ENCODE measurements around the gene GRIK4. TPM values are rescaled to one million over a fixed set of nuclear protein-coding genes. Genes with fewer than 3 reads are reported as not detected.

Gene GRIK4
- total and polyA plus RNA-seq, 2 of the 4 experiments (the other 2 are of a cell fraction), result 0.18 to 0.38 TPM

DNA sequence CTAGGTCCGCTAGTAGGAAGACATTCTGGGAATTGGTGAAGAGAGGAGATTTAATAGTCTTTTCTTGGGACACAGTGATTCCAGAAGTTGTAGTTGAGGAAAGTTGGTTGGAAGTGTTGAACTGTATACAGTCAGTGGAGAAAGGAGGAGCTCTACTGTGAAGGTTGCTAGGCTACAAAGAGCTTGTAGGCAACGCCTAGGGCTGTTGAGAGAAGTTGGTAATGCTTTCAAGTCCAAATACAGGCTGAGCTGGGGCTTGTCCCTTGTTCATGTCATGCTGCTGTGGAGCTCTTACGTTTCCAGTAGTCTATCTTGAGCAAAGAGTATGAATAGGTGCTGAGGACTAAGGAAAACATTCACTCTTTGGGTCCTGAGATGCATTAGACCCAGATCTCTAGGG lies 513.4 kb downstream of the GRIK4 start (continued):
- TF ChIP-seq, protein P1, sequence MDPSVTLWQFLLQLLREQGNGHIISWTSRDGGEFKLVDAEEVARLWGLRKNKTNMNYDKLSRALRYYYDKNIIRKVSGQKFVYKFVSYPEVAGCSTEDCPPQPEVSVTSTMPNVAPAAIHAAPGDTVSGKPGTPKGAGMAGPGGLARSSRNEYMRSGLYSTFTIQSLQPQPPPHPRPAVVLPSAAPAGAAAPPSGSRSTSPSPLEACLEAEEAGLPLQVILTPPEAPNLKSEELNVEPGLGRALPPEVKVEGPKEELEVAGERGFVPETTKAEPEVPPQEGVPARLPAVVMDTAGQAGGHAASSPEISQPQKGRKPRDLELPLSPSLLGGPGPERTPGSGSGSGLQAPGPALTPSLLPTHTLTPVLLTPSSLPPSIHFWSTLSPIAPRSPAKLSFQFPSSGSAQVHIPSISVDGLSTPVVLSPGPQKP (IDR thresholded peaks at IDR 0.05; ENCODE audit: borderline replicate concordance, low read depth, low read length), result no peak

DNA sequence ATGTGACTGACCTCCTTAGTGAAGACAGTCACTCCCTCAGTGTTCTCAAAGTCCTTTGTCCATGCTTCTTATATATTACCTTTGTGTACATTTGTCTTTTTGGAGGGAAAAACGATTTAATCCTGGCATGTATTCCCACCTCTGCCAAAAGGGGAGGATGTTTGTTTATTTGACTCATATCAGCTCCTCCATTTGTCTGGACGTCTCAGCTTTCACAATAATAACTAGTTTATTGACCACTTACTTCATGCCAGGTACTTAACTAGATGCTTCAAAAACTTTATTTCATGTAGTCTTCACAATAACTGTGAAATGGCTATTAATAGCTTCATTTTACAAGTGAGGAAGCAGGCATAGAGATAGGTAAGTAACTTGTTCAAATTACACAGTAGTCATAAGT lies 517.6 kb downstream of the GRIK4 start:
- no peaks in the 10 kb centered on the region for H3K36me3 ChIP-seq (ENCODE audit: control insufficient read depth, insufficient read depth, low read length)
- in situ Hi-C loops (cut with MboI; ENCODE audit: low sequenced_read_pairs), result no loop called here
- no peak overlapping the region for H2BK20ac ChIP-seq (ENCODE audit: low read depth, low read length)
- no peaks in the 10 kb centered on the region for H3K9me3 ChIP-seq (ENCODE audit: control insufficient read depth, insufficient read depth, low read length)
- no peak overlapping the region for H3K4me3 ChIP-seq (ENCODE audit: insufficient read depth, low read depth, low read length)
- H2BK5ac ChIP-seq (ENCODE audit: low read depth, low read length, poor library complexity, severe bottlenecking), result no peak overlapping the region
- no peak overlapping the region for H4K91ac ChIP-seq (ENCODE audit: insufficient read depth, low read depth, low read length)
- H3K4me2 ChIP-seq (ENCODE audit: low read depth, low read length), result no peak overlapping the region
- intact Hi-C loops (cut with micrococcal nuclease), result loop anchor here (5.0 kb wide), 2 partner anchors 38 to 78 kb away; no protein-coding TSS in a partner anchor
- no CpG with 5 or more reads among the region's 2 CpGs for WGBS, 2 experiments (ENCODE audit: extremely low coverage in 2 of 2, insufficient read length in 1 of 2)
- ATAC-seq (ENCODE audit: low read depth), result no peak
- H3K4ac ChIP-seq (ENCODE audit: low read depth, low read length), result no peak overlapping the region
- no peak overlapping the region for H3K23ac ChIP-seq (ENCODE audit: low read depth, low read length)
- DNase-seq, result no peak
- H2BK15ac ChIP-seq (ENCODE audit: low read depth, low read length), result no peak overlapping the region
- CTCF ChIA-PET, result interaction anchor here (0.8 kb wide), 1 partner anchor 43 kb away, joined by 3 read pairs; no protein-coding TSS in a partner anchor
- H3K9me1 ChIP-seq (ENCODE audit: insufficient read depth, low read length), result peaks cover 6% of the 10 kb centered on the region
- peaks cover 30 to 43% of the 10 kb centered on the region in 2 experiments for H3K79me1 ChIP-seq (ENCODE audit: low read depth in 1 of 2, low read length in 2 of 2)
- H2BK120ac ChIP-seq (ENCODE audit: low read depth, low read length), result no peak overlapping the region
- no TSS peak for BruUV-seq (replicated peaks)
- H3K27ac ChIP-seq (ENCODE audit: insufficient read depth, low read length), result no peak overlapping the region
- H2AK5ac ChIP-seq (ENCODE audit: low read depth, low read length), result no peak overlapping the region
- H3K27me3 ChIP-seq (ENCODE audit: control insufficient read depth, insufficient read depth, low read length), result no peaks in the 10 kb centered on the region
- H3K56ac ChIP-seq (ENCODE audit: extremely low read depth, insufficient read depth, low read length), result no peak overlapping the region
- dilution Hi-C loops (cut with HindIII; ENCODE audit: low sequenced_read_pairs, unreplicated experiment), result no loop called here
- no peak overlapping the region for H3K14ac ChIP-seq (replicated peaks; ENCODE audit: low read depth, low read length)
- no peak overlapping the region for H3K18ac ChIP-seq (ENCODE audit: low read depth, low read length)
- POLR2A ChIA-PET (ENCODE audit: unreplicated experiment), result no interaction called here
- TF ChIP-seq BHLHE40 (IDR thresholded peaks at IDR 0.05; ENCODE audit: low read depth, low read length) (no peak), FOS (IDR thresholded peaks at IDR 0.05; ENCODE audit: low read depth, low read length) (no peak), MXI1 (IDR thresholded peaks at IDR 0.05; ENCODE audit: borderline replicate concordance, low read depth, low read length) (no peak), NFE2L2 (IDR thresholded peaks at IDR 0.05; ENCODE audit: low read depth, low read length) (no peak), POLR2A (IDR thresholded peaks at IDR 0.05; ENCODE audit: low read depth, low read length) (no peak), MAFK (IDR thresholded peaks at IDR 0.05; ENCODE audit: low read depth, low read length) (no peak), SMC3 (IDR thresholded peaks at IDR 0.05; ENCODE audit: low read depth, low read length) (no peak), RCOR1 (IDR thresholded peaks at IDR 0.05; ENCODE audit: insufficient replicate concordance, low read length) (no peak), RAD21 (IDR thresholded peaks at IDR 0.05; ENCODE audit: low read length) (no peak)
- TF ChIP-seq, protein P1 (IDR thresholded peaks at IDR 0.05; ENCODE audit: borderline replicate concordance, low read depth, low read length), result no peak
- H4K8ac ChIP-seq (ENCODE audit: low read depth in 2 of 2, low read length in 2 of 2), result no peak overlapping the region
- H2AK9ac ChIP-seq (replicated peaks; ENCODE audit: low read depth, low read length, poor library complexity), result no peak overlapping the region
- H2AFZ ChIP-seq (replicated peaks; ENCODE audit: low read length, poor library complexity), result no peak overlapping the region
- H4K5ac ChIP-seq (ENCODE audit: low read depth, low read length), result no peak overlapping the region
- no peak overlapping the region for H3K9ac ChIP-seq (ENCODE audit: low read depth, low read length)
- H3K4me1 ChIP-seq (ENCODE audit: control insufficient read depth, insufficient read depth, low read length), result peaks cover 4% of the 10 kb centered on the region
- H4K20me1 ChIP-seq (ENCODE audit: insufficient read depth, low read length), result peaks cover 17% of the 10 kb centered on the region
